GM21447 (cell line): ENCODE measurements around the gene IFT172.
A peak's percentile ranks its signal among the peaks of the same experiment; 100 is the strongest.
"Not testable (repeated sequence)": the region's sequence is repeated elsewhere in the genome, so short reads cannot be mapped to it uniquely, and the experiment has no call there.

Experiments
- ATAC-seq: cut with Tn5 transposase; IDR thresholded peaks from one replicate; pipeline ENCODE4 v1.9.1; 2021; ENCODE audit not compliant: unreplicated experiment

IFT172 gene

DNA sequence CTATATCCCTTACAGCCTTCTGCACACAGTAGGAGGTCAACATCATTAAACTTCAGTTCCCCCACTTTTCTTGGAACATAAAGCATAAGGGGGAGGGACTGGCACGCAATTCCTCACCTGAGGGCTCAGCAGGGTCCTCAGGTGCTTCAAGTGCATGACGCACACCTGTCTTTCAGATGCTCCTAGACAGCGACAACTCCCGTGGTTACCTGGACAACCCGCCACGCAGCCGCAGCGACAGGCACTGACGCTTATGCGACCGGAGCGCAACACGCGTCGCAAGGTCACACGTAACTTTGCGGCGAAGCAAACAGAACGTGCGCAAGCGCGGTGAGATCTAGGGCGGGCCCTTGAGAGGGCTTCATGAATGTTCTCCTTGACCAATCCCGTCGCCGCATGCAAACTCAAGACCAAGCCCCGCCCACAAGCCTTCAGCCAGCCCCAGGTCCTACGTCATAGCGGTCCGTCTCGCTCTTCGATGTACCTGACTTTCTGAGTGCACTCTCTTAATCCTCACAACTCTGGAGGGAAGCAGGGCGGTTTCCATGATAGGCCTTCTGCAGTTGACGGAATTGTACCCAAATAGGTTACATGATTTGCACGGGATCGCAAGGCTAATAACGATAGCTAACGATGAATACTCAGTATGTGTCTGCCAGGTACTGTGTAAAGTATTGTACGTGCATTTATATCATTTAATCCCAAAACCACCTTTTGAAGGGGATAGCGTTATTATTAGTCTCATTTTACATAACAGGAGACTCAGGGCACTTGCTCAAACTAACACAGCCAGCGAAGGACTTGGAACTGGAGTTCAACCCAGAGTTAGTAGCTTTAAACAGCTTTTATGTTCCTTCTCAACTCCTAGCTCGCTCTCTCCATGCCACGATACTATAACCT, at the start of gene IFT172:
Gene IFT172, minus strand, starts transcription at position 246 of the 900 bp plus-strand sequence. Its CDS starts 90 bp downstream, at position 156.
- peak; percentile 98 for ATAC-seq

DNA sequence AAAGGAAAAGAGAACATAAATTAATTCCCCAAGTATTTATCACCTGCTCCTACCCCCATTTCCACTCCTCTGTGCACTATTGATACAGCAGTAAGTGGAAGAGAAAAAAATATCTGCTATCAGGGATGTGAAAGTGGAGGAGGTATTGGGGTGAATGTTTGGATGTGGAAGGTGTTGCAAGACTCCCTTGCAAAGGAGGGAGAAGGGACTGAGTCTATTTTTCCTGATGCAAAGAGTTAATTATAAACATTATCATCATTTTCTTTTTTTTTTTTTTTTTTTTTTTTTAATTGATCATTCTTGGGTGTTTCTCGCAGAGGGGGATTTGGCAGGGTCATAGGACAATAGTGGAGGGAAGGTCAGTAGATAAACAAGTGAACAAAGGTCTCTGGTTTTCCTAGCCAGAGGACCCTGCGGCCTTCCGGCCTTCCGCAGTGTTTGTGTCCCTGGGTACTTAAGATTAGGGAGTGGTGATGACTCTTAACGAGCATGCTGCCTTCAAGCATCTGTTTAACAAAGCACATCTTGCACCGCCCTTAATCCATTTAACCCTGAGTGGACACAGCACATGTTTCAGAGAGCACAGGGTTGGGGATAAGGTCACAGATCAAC, 49.4 kb upstream of the IFT172 start:
- not testable (repeated sequence) for ATAC-seq

DNA sequence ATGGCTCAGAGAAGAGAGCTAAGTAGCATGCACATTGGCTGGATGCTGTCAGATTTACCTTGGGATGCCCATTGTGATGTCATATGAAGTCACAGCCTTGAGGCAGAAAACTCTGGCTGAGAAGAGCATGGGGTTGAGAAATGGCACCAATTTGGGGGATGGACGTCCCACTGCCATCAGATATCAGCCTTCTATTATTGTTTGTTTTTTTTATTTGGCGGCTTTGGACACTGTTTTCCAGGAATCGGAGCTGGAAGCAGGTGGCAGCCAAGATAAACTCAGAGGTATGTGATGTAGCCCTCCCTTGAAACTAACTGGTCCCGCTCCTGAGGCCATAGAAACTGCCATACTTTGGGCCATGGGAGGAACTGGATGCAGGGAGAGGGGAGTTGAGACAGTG, 47.7 kb upstream of the IFT172 start:
- ATAC-seq = no peak

GRCh38 chr2:27531983-27532382, 42.4 kb upstream of the IFT172 start:
- ATAC-seq = no peak

GRCh38 chr2:27527182-27527581, 37.6 kb upstream of the IFT172 start:
- no peak for ATAC-seq

GRCh38 chr2:27522400-27522945, 32.9 kb upstream of the IFT172 start:
- ATAC-seq = no peak

DNA sequence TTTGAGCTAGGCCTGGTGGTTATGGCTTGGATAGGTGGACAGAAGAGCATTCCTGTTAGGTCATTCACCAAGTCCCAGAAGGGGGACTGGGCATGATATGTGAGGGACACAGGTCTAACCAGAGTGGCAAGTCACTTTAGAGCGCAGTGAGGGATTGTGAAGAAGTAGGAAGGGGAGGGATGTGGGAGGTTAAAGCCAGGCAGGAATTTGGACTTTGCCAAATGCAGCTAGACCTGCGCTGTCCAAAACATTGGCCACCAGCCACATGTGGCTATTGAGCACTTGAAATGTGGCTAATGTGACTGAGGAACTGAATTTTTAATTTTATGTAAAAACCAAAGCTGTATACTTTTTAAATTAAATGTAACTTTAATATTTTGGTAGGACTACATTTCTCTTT, 30.8 kb upstream of the IFT172 start:
- no peak for ATAC-seq

DNA sequence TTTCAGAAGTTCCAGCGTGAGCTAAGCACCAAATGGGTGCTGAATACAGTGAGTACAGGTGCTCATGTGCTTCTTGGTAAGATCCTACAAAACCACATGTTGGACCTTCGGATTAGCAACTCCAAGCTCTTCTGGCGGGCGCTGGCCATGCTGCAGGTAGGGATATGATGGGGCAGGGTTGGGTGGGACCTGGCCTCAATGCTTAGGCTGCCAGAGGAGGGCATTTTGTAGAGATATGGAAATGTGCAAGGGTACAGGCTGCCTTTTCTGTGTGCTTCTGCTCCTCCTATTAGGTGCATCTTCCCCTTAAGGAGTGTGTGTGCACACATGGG, 29.2 kb upstream of the IFT172 start:
- ATAC-seq = no peak

DNA sequence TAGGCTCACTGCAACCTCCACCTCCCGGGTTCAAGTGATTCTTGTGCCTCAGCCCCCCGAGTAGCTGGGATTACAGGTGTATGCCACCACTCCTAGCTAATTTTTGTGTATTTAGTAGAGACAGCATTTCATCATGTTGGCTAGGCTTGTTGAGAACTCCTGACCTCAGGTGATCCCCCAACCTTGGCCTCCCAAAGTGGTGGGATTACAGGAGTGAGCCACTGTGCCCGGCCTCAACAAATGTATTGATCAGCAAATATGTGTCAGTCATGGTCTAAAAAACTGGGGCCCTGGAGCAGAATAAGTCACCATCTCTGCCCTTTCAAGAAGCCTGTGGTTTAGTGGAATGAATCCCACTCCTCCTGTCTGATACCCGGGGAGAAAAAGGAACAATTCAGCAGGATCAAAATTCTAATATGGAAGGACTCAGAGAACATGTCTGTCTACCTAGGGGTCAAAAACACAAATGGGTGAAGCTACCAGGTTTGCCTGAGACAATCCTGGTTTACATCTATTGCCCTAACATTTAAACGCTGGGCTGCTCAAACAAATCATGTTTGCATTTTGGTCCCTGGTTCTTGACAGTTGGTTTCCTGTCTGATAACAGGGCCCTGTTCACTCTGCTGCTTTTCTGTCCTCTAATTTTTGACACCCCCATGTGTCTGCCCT, 28.7 kb upstream of the IFT172 start:
- ATAC-seq = no peak

- ATAC-seq = no peak
These were observed 19.8 kb upstream of the IFT172 start for GRCh38 chr2:27509326-27509725.

DNA sequence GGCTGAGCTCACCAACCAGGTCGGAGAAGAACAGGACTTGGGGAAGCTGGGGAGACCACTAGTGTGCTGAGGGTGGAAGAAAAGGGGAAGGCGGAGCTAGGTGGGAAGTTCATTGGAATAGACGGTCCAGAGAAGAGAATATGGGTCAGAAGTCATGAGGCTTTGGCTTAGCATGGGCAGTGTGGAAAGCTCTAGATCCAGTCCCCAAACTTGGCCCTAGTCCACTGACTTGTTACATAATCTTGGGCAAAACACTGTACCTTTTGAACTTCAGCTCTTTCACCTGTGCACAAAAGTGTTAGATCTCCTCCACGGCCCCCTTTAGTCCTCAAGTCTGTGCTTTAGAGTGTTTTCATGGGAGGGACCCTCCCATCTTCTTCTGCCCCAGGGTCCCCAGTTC, 17.8 kb upstream of the IFT172 start:
- ATAC-seq = no peak

GRCh38 chr2:27506587-27506986, 17.0 kb upstream of the IFT172 start:
- ATAC-seq = no peak

DNA sequence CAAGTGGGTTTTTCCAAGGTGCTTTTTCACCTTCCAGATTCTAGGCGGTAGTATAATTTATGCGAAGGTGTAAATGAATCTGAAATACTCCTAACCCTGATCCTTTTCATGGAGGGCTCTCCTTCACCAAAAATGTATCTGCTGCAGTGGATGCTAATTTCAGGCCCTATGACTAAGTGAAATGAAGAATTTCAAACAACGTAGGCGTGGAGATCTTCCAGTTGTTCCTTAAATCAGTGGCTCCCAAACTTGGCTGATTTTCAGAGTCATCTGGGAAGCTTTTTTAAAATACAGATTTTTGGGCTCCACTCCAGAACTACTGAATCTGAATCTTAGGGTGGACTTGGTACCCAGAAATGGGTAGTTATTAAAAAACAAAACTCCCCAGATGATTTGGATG, 12.6 kb upstream of the IFT172 start:
- no peak for ATAC-seq

DNA sequence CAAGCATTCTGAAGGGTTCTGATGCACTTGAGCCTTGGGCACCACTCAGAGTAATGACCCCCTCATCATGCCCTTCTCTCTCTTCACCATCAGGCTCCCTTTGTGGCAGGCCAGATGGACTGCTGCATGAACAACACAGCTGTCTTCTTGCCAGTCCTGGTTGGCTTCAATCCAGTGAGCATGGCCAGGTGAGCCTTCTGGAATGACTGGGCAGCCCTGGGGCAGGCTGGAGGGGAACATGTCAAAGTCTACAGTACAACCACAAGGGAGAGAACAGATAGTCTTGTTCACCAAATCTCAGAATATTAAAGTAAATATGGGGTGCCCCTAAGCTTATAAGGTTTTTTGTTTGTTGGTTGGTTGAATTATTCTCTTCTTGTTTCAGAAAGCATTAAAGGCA, 11.5 kb upstream of the IFT172 start:
- ATAC-seq = no peak

GRCh38 chr2:27498975-27499374, 9.4 kb upstream of the IFT172 start:
- no peak for ATAC-seq

GRCh38 chr2:27497288-27497627, 7.7 kb upstream of the IFT172 start:
- ATAC-seq = no peak

DNA sequence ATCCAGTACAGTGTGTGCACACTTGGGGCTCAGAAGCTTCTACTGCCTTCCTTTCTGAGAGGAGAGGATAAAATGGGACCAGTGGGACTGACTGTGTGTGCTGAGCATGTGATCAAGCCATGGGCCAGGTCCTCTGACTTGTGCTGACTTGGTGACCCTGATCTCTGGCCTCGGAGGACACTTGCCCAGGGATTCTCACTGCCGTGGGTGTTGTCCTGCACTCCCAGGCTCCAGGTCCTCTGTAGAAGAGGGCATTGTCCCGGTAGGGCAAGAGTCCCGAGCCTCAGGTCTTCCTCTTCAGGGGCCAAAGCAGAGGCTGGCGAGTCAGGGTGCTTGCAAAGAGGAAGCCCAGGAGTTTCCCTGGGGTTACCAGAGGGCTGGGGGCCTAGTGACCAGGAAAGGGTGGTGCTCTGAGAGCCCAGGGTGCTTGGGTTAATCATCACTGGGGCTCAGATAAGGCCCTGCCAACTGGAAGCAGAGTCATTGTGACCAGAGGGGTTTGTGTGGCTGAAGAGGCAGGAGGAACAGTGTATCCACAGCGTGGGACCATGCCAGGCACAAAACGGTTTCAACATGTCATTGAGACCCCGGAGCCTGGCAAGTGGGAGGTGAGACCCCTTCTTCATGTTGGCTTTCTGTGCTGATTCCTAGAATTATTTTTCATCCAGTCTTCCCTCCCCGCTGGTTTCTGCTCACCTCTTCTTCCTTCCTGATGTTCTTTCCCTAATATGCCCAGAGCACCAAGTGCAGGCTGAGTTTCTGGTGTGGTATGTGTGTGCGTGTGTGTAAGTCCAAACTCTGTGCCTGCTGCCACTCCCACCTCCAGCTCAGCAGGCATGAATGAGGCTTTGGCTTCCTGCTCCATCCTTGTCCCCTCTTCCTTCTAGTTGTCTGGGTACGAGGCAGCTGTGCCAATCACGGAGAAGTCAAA, 7.1 kb upstream of the IFT172 start, which contains the start of gene GCKR:
Gene GCKR, plus strand, starts transcription at position 483 of the 931 bp plus-strand sequence. Its CDS starts 66 bp downstream, at position 549.
- ATAC-seq = no peak

- ATAC-seq = no peak
These were observed 6.4 kb upstream of the IFT172 start for GRCh38 chr2:27495840-27496356.

GRCh38 chr2:27494944-27495554, 5.5 kb upstream of the IFT172 start, which contains the start of gene FNDC4:
Gene FNDC4 (minus strand): TSS chr2:27495200. CDS start chr2:27494679, 521 bp downstream.
- no peak for ATAC-seq
